ENCODE results near the gene ATP13A4.

DNA sequence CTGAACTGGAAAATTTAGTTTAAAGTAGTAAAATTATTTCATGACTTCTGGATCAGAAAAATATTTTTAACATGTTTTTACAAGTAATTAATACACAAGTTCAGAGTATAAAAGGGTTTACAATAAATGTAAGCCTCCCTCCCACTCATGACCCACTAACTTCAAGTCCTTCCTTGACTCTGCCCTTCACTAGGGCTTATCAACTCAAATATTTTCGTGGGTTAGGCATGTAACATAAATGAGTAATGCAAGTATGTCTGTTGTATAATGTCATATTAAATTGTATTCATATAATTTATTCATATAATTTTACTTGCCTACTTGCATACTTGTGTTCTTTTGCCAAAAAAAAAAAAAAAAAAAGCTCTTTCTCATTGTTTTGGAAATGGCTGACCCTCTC is 34.9 kb upstream of the ATP13A4 start:
- no peak for TF ChIP-seq POLR2A (IDR thresholded peaks at IDR 0.05; ENCODE audit: low read depth, low read length)
- no peak for TF ChIP-seq POLR2AphosphoS5 (IDR thresholded peaks at IDR 0.05; ENCODE audit: low read depth, low read length)
